Ovary (tissue), 9 donors: ENCODE data around the gene HDDC2. TPM values are rescaled to one million over a fixed set of nuclear protein-coding genes. Genes with fewer than 3 reads are reported as not detected.

Source experiments
- DNase-seq, 5 donors: peaks; one replicate each; pipeline ENCODE4 v3.0.0-alpha.2; 2019 to 2020
- H3K27ac ChIP-seq, 2 donors: fragments of 200-600 bp; one replicate each; pipeline versions ENCODE4 v1.5.1 to v1.8.0; 2019 to 2022
- H3K27me3 ChIP-seq: fragments of 200-600 bp; one replicate; pipeline ENCODE4 v1.8.0; 2022
- H3K36me3 ChIP-seq: fragments of 200-600 bp; sonication (generic); one replicate; pipeline ENCODE4 v1.5.1; 2019
- H3K4me1 ChIP-seq: one replicate; pipeline ENCODE4 v1.8.1; 2013; ENCODE audit warnings: mild to moderate bottlenecking, moderate library complexity; ENCODE audit not compliant: insufficient read depth
- H3K4me3 ChIP-seq: fragments of 200-600 bp; sonication (generic); one replicate; pipeline ENCODE4 v1.5.1; 2017
- H3K9me3 ChIP-seq, 2 donors: fragments of 200-600 bp in 1 of 2; sonication (generic) in 1 of 2; one replicate each; pipeline versions ENCODE4 v1.5.1 to v1.8.1; 2013 to 2019; ENCODE audit warnings: mild to moderate bottlenecking in 1 of 2, moderate library complexity in 1 of 2
- CTCF ChIP-seq, 3 donors: fragments of 450-650 bp in 2 of 3; fragments of 200-600 bp in 1 of 3; IDR thresholded peaks; one replicate each; pipeline versions ENCODE4 v1.5.1 to v1.8.0; 2016 to 2022; ENCODE audit warnings: antibody characterized with exemption in 3 of 3, mild to moderate bottlenecking in 1 of 3
- EP300 ChIP-seq: sonication (generic); formaldehyde crosslinking; IDR thresholded peaks from one replicate; pipeline ENCODE4 v1.6.1; 2017; ENCODE audit warnings: antibody characterized with exemption
- POLR2A ChIP-seq: fragments of 450-650 bp; IDR thresholded peaks from one replicate; pipeline ENCODE4 v1.6.1; 2017; ENCODE audit warnings: antibody characterized with exemption, mild to moderate bottlenecking, moderate library complexity
- WGBS, 3 donors: extraction: QIAGEN DNeasy Blood & Tissue Kit in 1 of 3; methylation state at CpG; one replicate each; pipeline versions ENCODE4 v1.1.5 to v1.1.7; 2013 to 2017; 5-methylcytosine and 5-hydroxymethylcytosine counted together
- intact Hi-C, 4 donors: fragments of 100-400 bp; cut with DNase I; formaldehyde crosslinking; loops; one replicate each; pipeline versions ENCODE4 v1.11.0 to v1.15.1; 2022 to 2023
- polyA plus RNA-seq, 2 donors: library from polyadenylated mRNA; stranded (reverse); fragments of 200-250 nt in 1 of 2; fragments of 350-450 nt in 1 of 2; fragmentation: Illumina TruSeq in 1 of 2; extraction: RNeasy Lipid Tissue Mini Kit (QIAGEN cat#74804) in 1 of 2; gene quantifications; one replicate each; pipeline ENCODE4 v1.2.3, GENCODE V29; 2013 to 2014
- total RNA-seq, 7 donors: library from RNA; depleted of rRNA in 2 of 7; stranded (reverse); fragments of >200 nt in 2 of 7; fragmentation: NEBNext Ultra II Directional in 3 of 7; extraction: Animal tissue kit (Norgen Biotek cat#: 25700) in 3 of 7; gene quantifications; one replicate each; pipeline versions ENCODE4 v1.1.0 to v1.2.4, GENCODE V29; 2016 to 2023
- donor health status: DM: no; HTN: no; CAD: no; lungs with moderate emphysema.
- donor health status: DM: no; HTN: no; CAD: no.
- donor health status: Bipolar disorder and iron deficiency.
- donor health status: DM: yes; HTN: yes; CAD: no.
- donor health status: DM: no; HTN: no; CAD: no.
- donor health status: DM: yes; HTN: yes; CAD: no.

Gene HDDC2
- total and polyA plus RNA-seq, 9 donors = 31.4 to 80.6 (median 64.0) TPM

- intact Hi-C loops = no loop called here
- Histone ChIP-seq H3K27me3 (no peaks in the 10 kb centered on the region), H3K4me1 (no peaks in the 10 kb centered on the region), H3K9me3 (no peaks in the 10 kb centered on the region), H3K4me3 (no peak overlapping the region), H3K36me3 (no peaks in the 10 kb centered on the region), H3K27ac (no peak overlapping the region)
- DNase-seq = no peak
- TF ChIP-seq EP300 (no peak), POLR2A (no peak), CTCF (IDR thresholded peaks at IDR 0.05) (no peak)
Measured at GRCh38 chr6:125338381-125338780, 36.6 kb upstream of the HDDC2 start.

DNA sequence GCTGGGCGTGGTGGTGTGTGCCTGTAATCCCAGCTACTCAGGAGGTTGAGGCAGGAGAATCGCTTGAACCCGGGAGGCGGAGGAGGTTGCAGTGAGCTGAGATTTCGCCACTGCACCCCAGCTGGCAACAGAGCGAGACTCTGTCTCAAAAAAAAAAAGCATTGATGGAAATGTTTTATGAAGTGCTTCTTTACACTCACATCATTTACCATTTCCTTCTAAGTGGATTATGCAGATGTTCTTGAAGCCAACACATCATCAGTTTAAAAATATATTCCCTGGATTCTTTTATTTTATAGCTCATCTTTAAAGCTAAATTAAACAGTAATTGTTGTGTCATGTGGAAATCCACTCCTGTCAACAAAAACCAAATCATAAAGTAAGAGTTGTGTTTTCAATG lies 35.9 kb upstream of the HDDC2 start:
- intact Hi-C loops = no loop called here
- Histone ChIP-seq H3K4me1 (no peaks in the 10 kb centered on the region), H3K27me3 (no peaks in the 10 kb centered on the region), H3K4me3 (no peak overlapping the region), H3K9me3 (no peaks in the 10 kb centered on the region), H3K36me3 (no peaks in the 10 kb centered on the region), H3K27ac (no peak overlapping the region)
- TF ChIP-seq POLR2A (no peak), EP300 (no peak), CTCF (IDR thresholded peaks at IDR 0.05) (no peak)
- WGBS, 3 donors = 95 to 96% (median 95%) methylated on average over 6 of the region's 6 CpGs
- no peak for DNase-seq

GRCh38 chr6:125332664-125333063 lies 30.9 kb upstream of the HDDC2 start:
- no peaks in the 10 kb centered on the region for H3K27me3 ChIP-seq
- H3K4me1 ChIP-seq = no peaks in the 10 kb centered on the region
- H3K36me3 ChIP-seq = no peaks in the 10 kb centered on the region
- no peak for TF ChIP-seq POLR2A
- no peak for TF ChIP-seq EP300
- TF ChIP-seq CTCF (IDR thresholded peaks at IDR 0.05) = no peak
- H3K27ac ChIP-seq = no peak overlapping the region
- intact Hi-C loops = no loop called here
- no peak for DNase-seq
- H3K9me3 ChIP-seq = no peaks in the 10 kb centered on the region
- WGBS, 3 donors = 91% methylated on average over 1 of the region's 1 CpG
- H3K4me3 ChIP-seq = no peak overlapping the region

- H3K9me3 ChIP-seq = no peaks in the 10 kb centered on the region
- no peaks in the 10 kb centered on the region for H3K36me3 ChIP-seq
- WGBS, 3 donors = 35 to 50% (median 35%) methylated on average over 2 of the region's 2 CpGs
- H3K27me3 ChIP-seq = no peaks in the 10 kb centered on the region
- H3K27ac ChIP-seq = no peak overlapping the region
- intact Hi-C loops = no loop called here
- TF ChIP-seq CTCF (IDR thresholded peaks at IDR 0.05) = no peak
- TF ChIP-seq POLR2A = no peak
- no peak for TF ChIP-seq EP300
- DNase-seq = no peak
- H3K4me1 ChIP-seq = no peaks in the 10 kb centered on the region
- H3K4me3 ChIP-seq = no peak overlapping the region
Measured at GRCh38 chr6:125325586-125325985, 23.8 kb upstream of the HDDC2 start.

DNA sequence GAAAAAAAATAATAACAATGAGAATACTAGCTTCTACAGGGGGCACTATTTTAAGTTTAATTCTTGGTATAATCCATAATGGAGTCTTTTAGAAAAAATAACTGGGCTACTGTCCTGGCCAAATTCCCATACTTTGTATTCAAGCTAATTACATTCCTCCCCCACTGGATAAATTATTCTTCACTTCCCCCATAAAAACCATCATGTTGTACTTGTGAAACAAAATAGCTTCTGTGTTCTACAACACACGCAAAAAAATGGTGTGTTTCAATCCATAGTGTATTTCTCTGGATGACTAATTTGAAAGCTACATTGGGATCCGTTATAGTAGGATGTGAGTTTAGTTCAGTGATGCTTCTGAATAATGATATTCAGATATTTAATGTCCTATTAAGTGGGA lies 21.6 kb upstream of the HDDC2 start:
- WGBS, 3 donors = 74 to 83% (median 82%) methylated on average over 2 of the region's 2 CpGs
- DNase-seq = no peak
- intact Hi-C loops = no loop called here
- Histone ChIP-seq H3K4me1 (no peaks in the 10 kb centered on the region), H3K27me3 (no peaks in the 10 kb centered on the region), H3K36me3 (no peaks in the 10 kb centered on the region), H3K4me3 (no peak overlapping the region), H3K27ac (no peak overlapping the region), H3K9me3 (no peaks in the 10 kb centered on the region)
- no peak for TF ChIP-seq POLR2A
- no peak for TF ChIP-seq CTCF (IDR thresholded peaks at IDR 0.05)
- TF ChIP-seq EP300 = no peak
